Measurements from ENCODE around the gene ZNF646.
"Not testable (repeated sequence)": the region's sequence is repeated elsewhere in the genome, so short reads cannot be mapped to it uniquely, and the experiment has no call there.

The ZNF646 gene

DNA sequence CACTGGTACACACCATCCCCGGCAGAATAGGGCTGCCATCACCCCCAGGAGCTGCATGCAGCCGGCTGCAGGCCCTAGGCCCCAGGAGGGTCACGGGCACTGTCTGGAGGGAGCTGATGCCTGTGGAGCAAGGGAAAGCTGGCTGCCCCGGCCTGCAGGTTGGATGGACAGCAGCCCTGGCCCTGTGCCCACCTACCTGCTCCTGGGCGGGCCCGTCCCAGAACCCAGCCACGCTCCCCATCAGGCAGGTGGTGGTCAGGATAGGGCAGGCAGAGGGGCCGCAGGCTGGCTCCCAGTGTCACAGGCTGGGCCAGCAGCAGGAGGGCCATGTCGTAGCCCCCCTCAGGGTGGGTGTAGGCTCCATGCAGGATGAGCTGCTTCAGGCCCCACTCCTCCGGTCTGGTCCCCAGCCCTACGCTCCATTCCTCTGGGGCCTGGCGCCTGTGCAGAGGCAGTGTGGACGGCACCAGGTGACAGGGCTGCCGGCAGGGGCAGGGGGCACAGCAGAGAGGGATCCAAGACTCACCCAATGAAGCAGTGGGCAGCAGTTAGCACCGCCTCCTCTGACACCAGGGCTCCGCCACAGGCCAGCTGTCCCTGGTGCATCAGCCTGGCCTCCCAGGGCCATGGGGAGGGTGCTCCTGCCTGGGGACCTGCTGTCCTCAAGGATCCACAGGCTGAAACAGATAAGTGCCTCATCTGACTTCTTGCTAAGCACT lies 10.5 kb downstream of the ZNF646 start:
- DNase-seq: no peak

DNA sequence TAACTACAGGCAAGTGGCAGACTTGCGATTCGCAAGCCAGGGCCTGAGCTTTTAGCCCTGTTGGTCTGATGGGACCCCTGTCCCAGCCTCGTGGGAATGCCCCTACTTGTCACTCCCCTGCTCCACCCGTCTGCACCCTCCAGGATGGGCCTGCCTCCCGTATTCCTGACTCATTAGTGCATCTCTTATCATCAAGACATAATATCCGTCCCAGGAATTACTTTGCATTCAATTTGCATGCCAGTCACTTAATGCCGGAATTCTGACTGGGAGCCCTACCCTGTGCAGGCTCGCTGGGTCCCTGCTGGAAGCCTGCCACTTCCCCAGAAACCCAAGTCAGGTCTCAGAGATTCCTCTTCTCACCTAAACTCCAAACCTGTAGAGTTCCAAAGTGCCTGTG lies 11.2 kb downstream of the ZNF646 start:
- no peak for DNase-seq

DNA sequence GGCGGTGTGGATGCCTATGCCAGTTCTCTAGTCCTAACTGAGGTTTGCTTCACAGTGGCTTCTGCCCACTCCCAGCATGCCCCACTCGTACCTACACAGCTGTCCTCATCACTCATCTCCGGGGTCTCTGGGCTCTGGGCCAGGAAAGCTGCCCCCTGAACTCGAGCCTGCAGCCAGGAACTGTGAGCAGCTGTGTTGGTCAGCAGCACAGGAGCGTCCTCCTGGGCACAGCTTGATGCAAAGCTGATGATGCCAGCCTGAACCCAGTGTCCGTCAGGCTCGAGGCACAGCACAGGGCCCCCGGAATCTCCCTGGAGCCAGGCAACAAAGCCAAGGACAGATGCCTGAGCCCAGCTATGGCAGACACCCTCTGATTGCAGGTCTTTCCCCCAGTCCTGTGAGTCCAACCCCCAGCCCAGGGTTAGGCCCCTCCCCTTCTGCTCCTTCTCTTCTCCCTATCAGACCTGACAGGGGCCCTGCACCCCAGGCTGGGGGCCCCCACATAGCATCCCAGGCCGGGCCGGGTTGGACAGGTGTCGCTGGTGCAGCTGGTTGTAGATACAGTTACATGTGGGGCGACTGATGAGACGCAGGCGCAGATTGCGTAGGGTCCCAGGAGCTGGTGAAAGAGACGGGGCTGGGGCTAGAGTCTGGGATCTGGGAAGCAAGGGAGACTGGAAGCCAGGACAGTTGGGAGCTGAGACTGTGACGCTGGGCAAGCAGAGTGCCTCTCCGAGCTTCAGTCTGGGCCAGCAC lies 11.8 kb downstream of the ZNF646 start:
- DNase-seq: no peak

DNA sequence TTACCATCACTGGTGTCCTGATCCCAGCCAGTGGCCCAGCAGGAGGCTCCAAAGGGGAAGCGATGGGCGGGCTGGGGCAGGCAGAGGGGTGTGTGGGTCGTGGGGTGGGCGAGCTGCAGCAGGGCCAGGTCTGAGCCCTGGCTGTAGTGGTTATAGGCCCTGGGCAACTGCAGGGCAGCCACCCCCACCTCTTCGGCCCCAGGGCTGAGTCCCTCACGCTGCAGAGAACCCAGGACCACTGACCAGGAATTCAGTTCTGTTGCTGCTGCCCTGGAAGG lies 12.3 kb downstream of the ZNF646 start:
- DNase-seq: no peak

DNA sequence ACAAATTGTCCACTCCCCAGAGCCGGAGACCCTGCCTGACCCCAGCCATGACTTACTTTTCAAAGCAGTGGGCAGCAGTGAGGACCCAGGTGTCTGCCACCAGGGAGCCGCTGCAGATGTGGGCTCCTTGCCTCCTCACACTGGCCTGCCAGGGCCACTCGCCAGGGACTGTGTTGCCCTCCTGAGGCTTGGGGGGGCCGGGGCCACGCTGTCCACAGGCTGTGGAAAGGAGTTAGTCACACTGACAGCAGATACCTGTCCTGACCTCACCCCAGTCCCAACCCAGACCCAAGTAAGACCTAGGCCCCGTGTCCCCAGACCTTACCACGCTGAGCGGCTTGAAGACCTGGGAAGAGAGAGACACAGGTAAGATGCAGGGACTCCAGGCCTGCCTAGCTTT lies 13.3 kb downstream of the ZNF646 start:
- no peak for DNase-seq

DNA sequence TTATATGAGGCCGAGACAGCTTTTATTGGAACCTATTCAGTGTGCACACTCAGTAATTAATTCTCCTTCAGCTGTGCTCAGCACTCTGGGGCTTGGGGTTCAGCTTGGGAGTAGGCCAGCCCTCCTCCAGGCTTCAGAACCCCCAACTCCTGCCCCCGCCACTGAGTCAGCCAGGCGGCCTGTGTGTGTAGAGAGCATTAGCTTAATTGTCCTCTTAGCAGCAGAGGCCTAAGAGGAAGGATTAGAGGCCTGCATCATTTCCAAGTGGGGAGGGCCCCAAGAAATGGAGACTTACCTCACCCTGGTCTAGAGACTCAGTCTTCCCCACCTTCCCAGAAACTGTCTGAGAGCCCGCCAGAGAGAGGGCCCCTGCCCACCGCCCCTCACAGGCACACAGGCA lies 13.7 kb downstream of the ZNF646 start:
- no peak for DNase-seq

DNA sequence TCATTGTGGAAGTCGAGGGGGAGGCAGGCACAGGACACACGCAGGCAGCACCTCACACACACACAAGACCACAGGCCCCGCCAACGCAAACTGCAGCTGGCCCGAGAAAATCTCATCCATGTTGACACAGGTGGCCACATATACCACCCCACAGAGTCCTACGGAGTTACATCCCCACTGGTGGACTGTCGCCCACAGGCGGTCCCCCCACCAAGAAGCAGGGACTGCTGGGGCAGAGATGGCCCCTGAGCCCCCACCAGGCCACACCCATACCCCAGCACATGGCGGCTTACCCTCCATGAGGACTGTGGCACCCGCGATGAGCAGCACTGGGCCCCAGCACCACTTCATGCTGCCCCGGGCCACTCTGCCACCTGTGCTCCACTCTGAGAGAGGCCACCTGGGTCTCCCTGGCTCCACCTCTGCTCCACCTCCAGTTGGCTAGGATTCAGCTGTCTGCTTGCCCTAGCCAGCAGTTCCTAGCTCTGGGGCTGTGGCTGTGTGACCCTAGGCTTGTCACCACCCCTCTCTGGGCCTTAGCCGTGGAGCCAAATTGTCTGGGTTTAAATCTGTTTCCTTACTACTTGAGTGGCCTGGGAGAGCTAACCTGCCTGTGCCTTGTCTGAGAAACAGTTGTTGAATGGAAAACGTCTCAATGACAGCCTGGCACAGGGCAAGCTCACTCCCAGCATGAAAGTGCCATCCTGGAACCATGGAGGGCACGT lies 14.4 kb downstream of the ZNF646 start, which contains the start of gene PRSS53:
TSS of gene PRSS53 (minus strand) at position 485 of the 725 bp plus-strand sequence. CDS start at position 351, 134 bp downstream.
- no peak for DNase-seq

DNA sequence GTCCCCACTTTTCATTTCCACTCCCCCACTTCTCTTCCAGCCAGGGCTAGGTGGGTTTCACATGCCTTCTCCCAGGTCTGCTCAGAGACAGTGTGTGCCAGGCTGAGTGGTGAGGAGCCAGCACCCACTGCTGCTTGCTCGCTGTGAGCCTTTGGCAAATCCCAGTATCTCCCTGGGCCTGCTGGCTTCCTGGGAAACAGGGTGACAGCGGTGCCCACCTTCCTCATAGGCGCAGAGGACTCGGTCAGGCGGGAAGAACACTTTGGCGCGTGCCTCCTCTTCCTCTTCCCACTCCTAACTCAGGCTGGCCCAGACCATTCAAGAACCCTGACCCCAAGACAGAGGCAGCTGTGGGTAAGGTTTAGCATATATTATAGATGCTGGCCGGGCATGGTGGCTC lies 15.0 kb downstream of the ZNF646 start:
- no peak for DNase-seq

DNA sequence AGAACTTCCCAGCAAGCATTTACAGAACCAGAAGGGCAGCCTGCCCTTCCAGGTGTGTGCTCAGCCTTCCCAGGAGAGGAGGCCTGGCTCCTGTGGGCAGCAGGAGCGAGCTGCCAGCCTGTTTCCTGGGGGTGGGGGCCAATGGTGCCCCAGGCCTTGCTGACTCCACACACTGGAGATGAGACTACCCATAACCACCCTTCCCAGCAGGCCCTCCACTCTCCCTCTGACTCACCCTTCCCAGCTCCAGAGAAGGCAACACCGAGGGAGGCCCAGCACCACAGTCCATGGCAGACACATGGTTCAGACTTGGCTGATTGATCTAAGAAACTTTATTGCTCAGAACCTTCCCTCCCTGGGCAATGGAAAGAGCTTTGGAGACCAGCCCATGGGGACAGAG lies 16.3 kb downstream of the ZNF646 start:
- no peak for DNase-seq

DNA sequence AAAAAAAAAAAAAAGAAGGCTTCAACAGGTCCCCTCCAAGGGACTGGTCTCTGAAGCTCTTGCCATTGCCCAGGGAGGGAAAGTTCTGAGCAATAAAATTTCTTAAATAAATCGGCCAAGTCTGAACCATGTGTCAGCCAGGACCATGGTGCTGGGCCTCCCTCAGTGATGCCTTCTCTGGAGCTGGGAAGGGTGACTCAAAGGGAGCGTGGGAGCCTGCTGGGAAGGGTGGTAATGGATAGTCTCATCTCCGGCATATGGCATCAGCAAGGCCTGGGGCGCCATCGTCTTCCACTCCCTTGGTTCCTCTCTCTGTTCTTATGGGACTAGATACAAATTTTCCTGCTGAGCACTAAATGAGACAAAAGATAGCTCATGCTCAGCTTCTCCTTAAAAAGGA lies 18.1 kb downstream of the ZNF646 start:
- no peak for DNase-seq

DNA sequence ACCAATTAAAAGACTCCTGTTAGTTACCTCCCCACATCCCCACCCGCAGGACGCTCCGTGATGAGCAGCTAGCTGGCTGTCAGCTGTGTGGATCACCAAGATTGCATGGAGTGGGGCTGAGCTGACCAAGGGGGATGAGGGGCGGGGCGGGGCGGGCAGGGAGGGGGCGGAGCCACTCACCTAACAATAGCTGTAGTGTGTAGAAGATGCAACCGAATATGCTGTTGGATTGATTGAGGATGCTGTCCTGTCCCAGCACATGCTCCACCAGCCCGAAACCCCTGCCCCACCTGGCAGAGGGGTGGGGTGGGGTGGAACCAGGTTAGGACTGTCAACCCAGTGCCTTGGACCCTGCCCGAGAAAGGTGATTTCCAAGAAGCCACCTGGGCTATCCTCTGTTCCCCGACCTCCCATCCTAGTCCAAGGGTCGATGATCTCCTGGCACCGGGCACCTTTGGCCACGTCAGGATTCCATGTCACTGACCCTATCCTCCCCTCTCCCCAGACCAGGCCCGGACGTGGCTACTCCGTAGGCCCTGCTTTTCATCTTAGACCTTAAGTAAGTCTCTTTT lies 19.0 kb downstream of the ZNF646 start:
- peak; percentile 76 for DNase-seq

DNA sequence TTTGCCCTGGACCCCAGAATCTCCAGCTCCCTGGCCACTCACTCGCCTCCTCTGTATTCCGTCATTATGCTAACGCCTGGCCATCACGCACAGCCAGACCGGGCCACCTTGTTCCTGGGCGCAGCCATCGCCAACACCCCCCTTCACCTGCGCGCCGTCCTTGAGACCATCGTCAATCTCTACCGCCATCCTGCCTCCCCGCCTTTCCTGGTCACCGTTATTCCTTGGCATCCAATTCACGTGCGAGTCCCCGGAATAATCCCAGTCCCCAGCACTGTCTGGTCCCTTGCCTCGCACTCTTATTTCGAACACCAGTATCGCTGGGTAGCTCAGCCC lies 19.8 kb downstream of the ZNF646 start:
- peak; percentile 25 for DNase-seq

DNA sequence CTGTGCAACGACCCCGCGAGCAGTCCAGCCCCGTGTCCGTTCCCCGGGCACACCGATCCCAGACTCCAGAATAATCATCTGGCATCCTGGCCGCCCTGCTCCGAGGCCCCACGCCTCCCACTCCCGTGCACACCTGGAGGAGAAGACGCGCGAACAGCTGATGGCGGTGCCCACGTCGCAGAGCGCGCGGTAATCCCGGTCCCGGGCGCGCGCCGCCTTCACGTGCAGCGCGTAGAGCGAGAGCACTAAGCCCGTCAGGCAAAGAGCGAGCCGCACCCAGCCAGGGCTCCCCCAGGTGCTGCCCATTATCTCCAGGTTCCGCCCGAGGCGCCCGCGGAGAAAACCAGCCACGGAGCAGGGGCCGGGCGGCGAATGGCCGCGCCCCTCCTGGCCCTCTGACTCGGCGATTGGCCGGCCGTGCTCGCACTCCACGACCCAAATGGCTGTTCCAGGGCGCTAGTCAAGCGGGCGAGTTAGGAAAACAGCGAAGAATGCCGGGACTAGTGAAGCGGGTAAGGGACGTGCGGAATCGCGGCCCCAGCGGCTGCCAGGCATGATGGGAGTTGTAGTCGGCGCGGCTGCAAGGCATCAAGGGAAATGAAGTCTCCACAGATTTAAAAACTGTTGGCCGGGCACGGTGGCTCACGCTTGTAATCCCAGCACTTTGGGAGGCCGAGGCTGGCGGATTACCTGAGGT lies 20.4 kb downstream of the ZNF646 start, which contains the start of gene VKORC1:
TSS of gene VKORC1 (minus strand) at position 374 of the 697 bp plus-strand sequence. CDS start at position 306, 68 bp downstream.
- DNase-seq: peak; percentile 99

DNA sequence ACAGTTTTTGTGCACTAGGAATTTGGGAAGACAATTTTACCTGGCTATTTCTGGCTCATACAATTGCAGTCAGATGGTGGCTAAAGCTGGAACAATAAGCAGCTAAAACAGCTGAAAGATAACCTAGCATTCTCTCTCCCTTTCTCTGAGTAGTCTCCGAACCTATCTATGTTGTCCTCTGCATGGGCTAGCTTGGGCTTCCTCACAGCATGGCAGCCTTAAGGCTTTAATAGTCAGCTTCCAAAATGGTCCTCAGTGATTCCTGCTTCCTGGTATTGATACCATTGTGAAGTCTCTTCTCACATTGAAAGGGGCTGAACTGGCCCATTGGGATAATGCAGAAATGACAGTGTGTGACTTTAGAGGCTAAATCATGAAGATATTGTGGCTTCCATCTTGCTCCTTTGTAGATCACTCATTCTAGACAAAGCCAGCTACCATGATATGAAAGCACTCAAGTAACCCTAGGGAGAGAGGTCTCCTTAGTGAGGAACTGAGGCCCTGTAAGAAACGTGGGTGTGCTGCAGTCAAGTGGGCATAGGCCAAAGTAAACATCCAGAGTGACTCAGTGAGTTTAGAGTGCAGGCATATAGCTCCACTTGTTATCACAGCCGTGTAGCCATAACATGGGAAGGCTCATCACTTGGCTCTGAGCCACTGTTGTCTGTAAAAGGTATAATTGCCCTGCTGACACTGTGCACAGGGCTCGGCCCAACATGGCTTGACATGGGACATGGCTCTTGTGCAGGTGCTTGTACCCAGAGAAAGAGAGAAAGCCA lies 25.8 kb downstream of the ZNF646 start:
- no peak for DNase-seq

DNA sequence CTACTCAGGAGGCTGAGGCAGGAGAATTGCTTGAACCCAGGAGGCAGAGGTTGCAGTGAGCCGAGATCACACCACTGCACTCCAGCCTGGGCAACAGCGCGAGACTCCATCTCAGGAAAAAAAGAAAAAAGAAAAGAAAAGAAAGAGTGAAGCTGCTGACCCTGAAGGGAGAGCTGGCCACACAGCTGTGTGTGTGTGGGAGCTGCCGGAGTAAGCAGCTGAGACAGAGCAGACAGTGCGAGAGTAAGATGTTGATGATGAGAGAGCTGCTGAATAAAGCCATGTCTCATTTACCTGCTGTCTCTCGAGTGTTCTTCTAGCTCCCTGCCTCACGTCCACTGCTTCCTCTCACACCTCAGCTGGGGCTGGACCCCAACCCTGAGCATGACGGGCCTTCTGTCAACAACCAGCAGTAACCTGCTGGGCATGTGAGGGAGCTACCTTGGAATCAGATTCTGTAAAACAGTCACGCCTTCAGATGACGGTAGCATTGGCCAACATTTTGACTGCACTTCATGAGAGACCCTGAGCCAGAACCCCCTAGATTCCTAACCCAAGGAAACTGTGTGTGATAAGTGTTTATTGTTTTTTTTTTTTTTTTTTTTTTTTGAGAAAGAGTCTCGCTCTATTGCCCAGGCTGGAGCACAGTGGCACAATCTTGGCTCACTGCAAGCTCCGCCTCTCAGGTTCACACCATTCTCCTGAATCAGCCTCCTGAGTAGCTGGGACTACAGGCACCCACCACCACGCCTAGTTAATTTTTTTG lies 26.8 kb downstream of the ZNF646 start:
- not testable (repeated sequence) for DNase-seq

DNA sequence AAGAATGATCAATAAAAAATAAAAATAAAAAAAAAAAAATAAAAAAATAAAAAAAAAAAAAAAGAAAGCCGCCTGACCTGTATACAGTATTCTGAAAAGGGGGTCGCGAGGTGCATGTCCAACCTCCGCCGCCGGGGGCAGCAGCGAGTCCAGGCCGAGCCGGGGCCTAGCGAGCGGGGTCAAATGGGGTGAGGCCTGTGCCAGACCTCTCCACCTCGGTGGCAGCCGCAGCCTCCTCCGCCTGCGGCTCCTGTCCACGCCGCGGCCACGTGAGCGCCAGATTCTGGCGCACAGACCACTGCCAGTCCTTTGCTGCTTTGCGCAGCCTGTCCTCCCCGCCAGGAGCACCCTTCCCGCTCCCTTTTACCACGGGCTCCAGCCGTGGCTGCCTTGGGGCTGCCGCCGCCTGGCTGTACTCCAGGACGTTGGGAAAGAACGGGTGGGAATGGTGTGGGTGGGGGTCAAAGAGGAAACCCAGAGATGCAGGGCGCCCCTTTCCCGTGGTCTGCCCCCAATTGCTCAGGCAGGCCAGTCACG lies 31.5 kb downstream of the ZNF646 start:
- peak; percentile 95 for DNase-seq

DNA sequence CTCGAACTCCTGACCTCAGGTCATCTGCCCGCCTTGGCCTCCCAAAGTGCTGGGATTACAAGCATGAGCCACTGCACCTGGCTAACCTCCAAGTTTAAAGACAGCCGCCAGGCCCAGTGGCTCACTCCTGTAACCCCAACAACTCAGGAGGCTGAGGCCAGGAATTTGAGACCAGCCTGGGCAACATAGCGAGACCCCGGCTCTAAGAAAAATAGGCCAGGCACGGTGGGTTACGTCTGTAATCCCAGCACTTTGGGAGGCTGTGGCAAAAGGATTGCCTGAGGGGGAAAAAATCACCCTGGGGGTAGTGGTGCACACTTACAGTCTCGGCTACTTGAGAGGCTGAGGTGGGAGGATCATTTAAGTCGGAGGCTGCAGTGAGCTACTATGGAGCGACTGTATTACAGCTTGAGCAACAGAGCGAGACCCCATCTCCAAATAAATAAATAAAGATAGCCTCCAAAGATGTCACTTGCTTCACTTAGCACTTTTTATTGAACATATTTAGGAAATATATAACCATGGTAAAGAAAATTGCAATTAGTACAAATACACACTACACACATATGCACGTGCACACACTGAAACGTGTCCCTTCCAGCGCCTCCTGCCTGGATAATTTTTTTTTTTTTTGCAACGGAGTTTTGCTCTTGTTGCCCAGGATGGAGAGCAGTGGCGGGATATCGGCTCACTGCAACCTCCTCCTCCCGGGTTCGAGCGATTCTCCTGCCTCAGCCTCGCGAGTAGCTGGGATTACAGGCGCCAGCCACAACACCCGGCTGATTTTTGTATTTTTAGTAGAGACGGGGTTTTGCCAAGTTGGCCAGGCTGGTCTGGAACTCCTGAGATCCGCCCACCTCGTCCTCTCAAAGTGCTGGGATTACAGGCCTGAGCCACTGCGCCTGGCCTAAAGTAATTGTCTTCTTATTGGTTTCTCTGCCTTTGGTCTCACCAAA lies 32.6 kb downstream of the ZNF646 start:
- DNase-seq: no peak

DNA sequence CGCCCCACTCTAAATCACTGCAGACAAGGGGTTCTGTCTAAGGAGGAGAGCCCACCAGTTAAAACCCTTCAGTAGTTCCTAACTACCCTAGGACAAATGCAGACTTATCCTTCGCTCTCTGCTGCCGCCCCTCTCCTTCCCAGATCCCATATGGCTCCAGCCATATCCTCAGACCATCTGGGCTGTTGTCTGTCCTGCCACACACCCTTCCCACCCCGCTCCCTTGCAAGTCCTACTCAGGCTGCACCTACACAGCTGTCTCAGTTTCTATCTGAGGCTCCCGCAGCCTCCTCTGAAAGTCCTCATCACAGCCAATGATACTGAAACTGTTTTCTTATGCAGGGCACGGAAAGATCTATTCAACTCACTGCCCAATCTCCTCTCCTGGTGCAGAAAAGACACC lies 33.2 kb downstream of the ZNF646 start:
- DNase-seq: no peak

DNA sequence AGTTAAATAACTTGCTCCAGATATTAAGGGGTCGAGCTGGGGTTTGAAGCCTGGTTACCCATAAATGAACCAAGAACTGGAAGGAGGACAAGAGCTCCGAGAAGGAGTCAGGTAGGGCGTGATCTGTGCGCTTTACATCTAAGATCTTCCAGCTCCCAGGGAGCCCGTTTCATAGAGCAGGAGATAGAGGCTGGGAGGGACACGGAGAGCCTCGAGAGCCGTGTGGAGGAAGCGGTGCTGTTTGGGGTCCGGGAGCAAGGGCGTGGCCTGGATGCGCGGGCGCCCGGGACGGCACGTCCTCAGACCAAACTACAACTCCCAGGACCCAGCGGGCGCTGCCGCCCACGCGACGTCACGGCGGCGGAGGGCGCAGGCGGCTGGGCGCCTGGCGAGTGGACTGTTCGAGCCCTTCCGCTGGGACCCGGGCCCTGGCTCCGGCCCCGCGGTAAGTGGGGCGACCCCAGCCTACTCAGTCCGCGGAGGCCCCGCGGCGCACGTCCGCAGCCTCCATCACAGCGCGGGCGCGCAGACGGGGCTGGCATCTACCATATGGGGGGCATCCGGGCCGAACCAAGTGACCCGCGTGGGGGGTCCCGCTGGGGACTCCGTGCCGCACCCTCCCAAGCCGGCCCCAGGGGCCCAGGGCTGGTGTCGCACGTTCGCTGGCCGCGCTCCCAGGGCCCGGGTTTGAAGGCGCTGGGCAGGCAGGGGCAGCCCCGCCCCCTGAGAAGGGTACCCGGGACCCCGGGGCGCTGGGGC lies 34.0 kb downstream of the ZNF646 start, which contains the start of gene BCKDK:
TSS of gene BCKDK (plus strand) at position 352 of the 759 bp plus-strand sequence. CDS start 838 bp downstream, outside the sequence.
- peak; percentile 90 for DNase-seq
